HCT116 (cell line): ENCODE results near the gene EEA1. TPM values are rescaled to one million over a fixed set of nuclear protein-coding genes. Genes with fewer than 3 reads are reported as not detected.

ENCODE experiments used
- ATAC-seq: fragments of 200-7000 bp; cut with Tn5 transposase; 2 replicates; pipeline ENCODE4 v1.9.1; 2020; ENCODE audit warnings: mild to moderate bottlenecking, moderate library complexity
- BruUV-seq: library from RNA; stranded (reverse); fragments of 400-500 nt; replicated peaks from 2 replicates; lab custom pipeline; 2021; lab: Mats Ljungman, UMichigan
- CTCF ChIA-PET: fragments of 300-600 bp; sonication (Branson Sonifier 250); formaldehyde crosslinking; loops from one replicate; lab custom pipeline; 2021; ENCODE audit warnings: antibody characterized with exemption; lab: Charles Lee
- POLR2A ChIA-PET: fragments of 300-600, 350-600 bp; sonication (Branson Sonifier 250); formaldehyde crosslinking; loops from one replicate; lab custom pipeline; 2021; ENCODE audit warnings: antibody characterized with exemption; lab: Charles Lee
- RAD21 ChIA-PET, 2 experiments: fragments of 300-600 bp; sonication (Branson Sonifier 250); formaldehyde crosslinking; loops; one replicate each; lab custom pipeline; 2023; ENCODE audit warnings: low total read pairs in 2 of 2; ENCODE audit not compliant: uncharacterized antibody in 2 of 2, unreplicated experiment in 2 of 2, low non-redundant PET in 1 of 2; lab: Charles Lee
- DNase-seq: peaks from one replicate; pipeline ENCODE4 v3.0.0-alpha.2; 2010; ENCODE audit warnings: low read depth, low spot score
- H2AFZ ChIP-seq: fragments of 200-600 bp; shearing (Covaris generic), sonication (generic); 2 replicates; pipeline ENCODE4 v1.6.1; 2017; ENCODE audit warnings: low read depth, mixed run types, mixed read lengths, antibody characterized with exemption, low read length; ENCODE audit not compliant: poor library complexity, severe bottlenecking
- H3K27ac ChIP-seq: 2 replicates; pipeline ENCODE4 v1.5.1; 2012; ENCODE audit warnings: low read depth, low read length
- H3K27me3 ChIP-seq: fragments of 200-600 bp; sonication (generic); 2 replicates; pipeline ENCODE4 v1.6.1; 2016; ENCODE audit warnings: mixed run types, low read length, mixed read lengths; ENCODE audit not compliant: insufficient read depth
- H3K36me3 ChIP-seq, 2 experiments: fragments of 200-500 bp in 1 of 2; fragments of 200-600 bp in 1 of 2; sonication (Bioruptor generic) in 1 of 2; sonication (generic) in 1 of 2; 2 replicates each; pipeline versions ENCODE4 v1.5.1 to v1.6.1; 2014 to 2016; ENCODE audit warnings: low read length in 2 of 2, inconsistent platforms in 1 of 2, mixed read lengths in 1 of 2, mixed run types in 1 of 2; ENCODE audit not compliant: insufficient read depth in 2 of 2, control insufficient read depth in 1 of 2
- H3K4me1 ChIP-seq, 2 experiments: fragments of 200-600 bp in 1 of 2; sonication (generic) in 1 of 2; 2 replicates each; pipeline versions ENCODE4 v1.5.1 to v1.6.1; 2012 to 2017; ENCODE audit warnings: low read length in 2 of 2, inconsistent platforms in 1 of 2, mild to moderate bottlenecking in 1 of 2, mixed read lengths in 1 of 2, mixed run types in 1 of 2, moderate library complexity in 1 of 2; ENCODE audit not compliant: insufficient read depth in 2 of 2, control insufficient read depth in 1 of 2
- H3K4me2 ChIP-seq: fragments of 200-600 bp; sonication (generic); 2 replicates; pipeline ENCODE4 v1.6.1; 2017; ENCODE audit warnings: mixed run types, low read length, mixed read lengths
- H3K4me3 ChIP-seq, 2 experiments: fragments of 200-600 bp in 1 of 2; sonication (generic) in 1 of 2; replicated peaks in 1 of 2; 2 replicates each; pipeline ENCODE4 v1.5.1; 2011 to 2016; ENCODE audit warnings: low read length in 2 of 2, control low read depth in 1 of 2, low read depth in 1 of 2, mild to moderate bottlenecking in 1 of 2, mixed read lengths in 1 of 2, mixed run types in 1 of 2
- H3K79me2 ChIP-seq: fragments of 200-600 bp; sonication (generic); 2 replicates; pipeline ENCODE4 v1.6.1; 2017; ENCODE audit warnings: mild to moderate bottlenecking, mixed run types, low read length, moderate library complexity, mixed read lengths; ENCODE audit not compliant: insufficient read depth
- H3K9ac ChIP-seq: fragments of 200-600 bp; sonication (generic); 2 replicates; pipeline ENCODE4 v1.6.1; 2016; ENCODE audit warnings: low read length, mixed read lengths
- H3K9me2 ChIP-seq: fragments of 200-600 bp; sonication (generic), shearing (Covaris generic); 2 replicates; pipeline ENCODE4 v1.6.1; 2017; ENCODE audit warnings: mixed run types, mild to moderate bottlenecking, moderate library complexity; ENCODE audit not compliant: insufficient read depth
- H3K9me3 ChIP-seq, 2 experiments: fragments of 200-500 bp in 1 of 2; fragments of 200-600 bp in 1 of 2; sonication (Bioruptor generic) in 1 of 2; sonication (generic) in 1 of 2; 2 replicates each; pipeline ENCODE4 v1.6.1; 2014 to 2017; ENCODE audit warnings: low read length in 2 of 2, mixed read lengths in 2 of 2, inconsistent platforms in 1 of 2, low read depth in 1 of 2, mild to moderate bottlenecking in 1 of 2, mixed run types in 1 of 2, moderate library complexity in 1 of 2; ENCODE audit not compliant: control insufficient read depth in 1 of 2, insufficient read depth in 1 of 2
- H4K20me1 ChIP-seq: fragments of 200-600 bp; sonication (generic), shearing (Covaris generic); 2 replicates; pipeline ENCODE4 v1.6.1; 2017; ENCODE audit warnings: mixed run types, mild to moderate bottlenecking, moderate library complexity; ENCODE audit not compliant: insufficient read depth
- CBX3 ChIP-seq: IDR thresholded peaks from 2 replicates; pipeline ENCODE4 v1.6.1; 2012; ENCODE audit warnings: low read depth
- EGR1 ChIP-seq: IDR thresholded peaks from 2 replicates; pipeline ENCODE4 v1.6.1; 2012; ENCODE audit warnings: low read depth
- ELF1 ChIP-seq: IDR thresholded peaks from 2 replicates; pipeline ENCODE4 v1.6.1; 2012; ENCODE audit warnings: low read depth, borderline replicate concordance
- EZH2phosphoT487 ChIP-seq: fragments of 200-600 bp; IDR thresholded peaks from 2 replicates; pipeline ENCODE4 v1.6.1; 2018; ENCODE audit warnings: antibody characterized with exemption, borderline replicate concordance
- RAD21 ChIP-seq: IDR thresholded peaks from 2 replicates; pipeline ENCODE4 v1.6.1; 2012; ENCODE audit warnings: low read depth, mild to moderate bottlenecking
- ZFX ChIP-seq: fragments of 450-650 bp; IDR thresholded peaks from 2 replicates; pipeline ENCODE4 v1.6.1; 2017
- intact Hi-C: fragments of 100-400 bp; cut with micrococcal nuclease; formaldehyde crosslinking; loops from 2 replicates; pipeline ENCODE4 v1.10.0; 2022
- total RNA-seq: library from RNA; stranded (reverse); gene quantifications from one replicate; pipeline ENCODE4 v1.2.1, GENCODE V29; 2021; ENCODE audit not compliant: unreplicated experiment
- TF ChIP-seq, protein P1 (sequence below): IDR thresholded peaks from 2 replicates; pipeline ENCODE4 v1.6.1; 2011; ENCODE audit warnings: mild to moderate bottlenecking, low read length, moderate library complexity; ENCODE audit not compliant: insufficient replicate concordance; ENCODE audit errors: extremely low read depth

The EEA1 gene
- total RNA-seq, 1 experiment from 2014 or later, result 13.8 TPM

DNA sequence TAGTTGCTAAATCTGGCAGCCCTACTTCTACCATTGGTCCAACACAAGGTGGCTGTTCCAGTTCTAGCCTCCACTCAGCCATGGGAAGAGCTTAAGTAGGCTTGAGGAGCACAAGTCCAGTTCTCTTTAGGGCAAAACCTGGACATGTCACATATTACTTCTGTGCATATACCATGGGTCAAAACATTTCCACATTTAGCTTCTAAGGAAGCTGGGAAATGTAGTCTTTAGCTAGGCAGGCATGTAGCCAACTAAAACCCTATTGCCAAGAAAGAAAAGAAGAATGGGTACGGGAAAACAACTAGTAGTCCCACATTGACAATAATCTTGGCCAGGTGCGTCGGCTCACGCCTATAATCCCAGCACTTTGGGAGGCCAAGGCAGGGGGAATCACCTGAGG is 20.9 kb upstream of the EEA1 start:
- ATAC-seq (no peak), DNase-seq (no peak)
- H3K36me3 ChIP-seq, result no peaks in the 10 kb centered on the region
- H3K4me2 ChIP-seq, result no peak overlapping the region
- no peaks in the 10 kb centered on the region for H3K4me1 ChIP-seq
- no peaks in the 10 kb centered on the region for H4K20me1 ChIP-seq
- H3K9me3 ChIP-seq, result peaks cover 0 to 8% of the 10 kb centered on the region in 2 experiments; a peak in 1 of 4 replicates
- intact Hi-C loops, result no loop called here
- H3K27ac ChIP-seq, result no peak overlapping the region
- BruUV-seq, result no TSS peak
- H3K79me2 ChIP-seq, result no peaks in the 10 kb centered on the region
- CTCF ChIA-PET, result no interaction called here
- no peaks in the 10 kb centered on the region for H3K9me2 ChIP-seq
- H3K27me3 ChIP-seq, result no peaks in the 10 kb centered on the region
- H3K9ac ChIP-seq, result no peak overlapping the region
- TF ChIP-seq EGR1, result no peak
- TF ChIP-seq CBX3, result no peak
- TF ChIP-seq RAD21, result no peak
- no peak for TF ChIP-seq ZFX
- TF ChIP-seq EZH2phosphoT487, result no peak
- no peak overlapping the region for H3K4me3 ChIP-seq
- RAD21 ChIA-PET, result no interaction called here
- no peak overlapping the region for H2AFZ ChIP-seq
- POLR2A ChIA-PET, result interaction anchor here (0.5 kb wide), 1 partner anchor 10 kb away, joined by 3 read pairs; no protein-coding TSS in a partner anchor

DNA sequence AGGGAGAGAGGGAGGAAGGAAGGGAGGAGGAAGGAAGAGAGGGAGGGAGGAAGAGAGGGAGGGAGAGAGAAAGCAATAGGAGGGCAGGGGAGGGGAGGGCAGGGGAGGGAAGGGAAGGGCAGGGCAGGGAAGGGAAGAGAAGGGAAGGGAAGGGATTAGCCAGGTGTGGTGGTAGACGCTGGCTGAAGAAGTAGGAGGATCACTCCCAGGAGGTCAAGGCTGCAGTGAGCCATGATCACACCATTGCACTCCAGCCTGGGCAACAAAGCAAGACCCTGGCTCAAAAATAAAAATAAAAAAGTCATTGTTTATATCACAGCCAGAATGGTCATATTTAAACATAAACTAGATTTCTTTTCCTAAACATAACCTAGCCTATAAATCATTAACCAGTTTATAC is 20.4 kb upstream of the EEA1 start:
- no peaks in the 10 kb centered on the region for H4K20me1 ChIP-seq
- no peaks in the 10 kb centered on the region for H3K9me2 ChIP-seq
- DNase-seq (no peak), ATAC-seq (no peak)
- H3K4me2 ChIP-seq, result no peak overlapping the region
- ChIA-PET POLR2A (interaction anchor here (0.5 kb wide), 1 partner anchor 10 kb away, joined by 3 read pairs; no protein-coding TSS in a partner anchor), RAD21 (no interaction called here), CTCF (no interaction called here)
- no TSS peak for BruUV-seq
- H3K36me3 ChIP-seq, result no peaks in the 10 kb centered on the region
- intact Hi-C loops, result no loop called here
- H3K27ac ChIP-seq, result no peak overlapping the region
- H3K79me2 ChIP-seq, result no peaks in the 10 kb centered on the region
- peaks cover 0 to 6% of the 10 kb centered on the region in 2 experiments; a peak in 1 of 4 replicates for H3K9me3 ChIP-seq
- no peak overlapping the region for H3K4me3 ChIP-seq
- no peak overlapping the region for H3K9ac ChIP-seq
- TF ChIP-seq, protein P1, sequence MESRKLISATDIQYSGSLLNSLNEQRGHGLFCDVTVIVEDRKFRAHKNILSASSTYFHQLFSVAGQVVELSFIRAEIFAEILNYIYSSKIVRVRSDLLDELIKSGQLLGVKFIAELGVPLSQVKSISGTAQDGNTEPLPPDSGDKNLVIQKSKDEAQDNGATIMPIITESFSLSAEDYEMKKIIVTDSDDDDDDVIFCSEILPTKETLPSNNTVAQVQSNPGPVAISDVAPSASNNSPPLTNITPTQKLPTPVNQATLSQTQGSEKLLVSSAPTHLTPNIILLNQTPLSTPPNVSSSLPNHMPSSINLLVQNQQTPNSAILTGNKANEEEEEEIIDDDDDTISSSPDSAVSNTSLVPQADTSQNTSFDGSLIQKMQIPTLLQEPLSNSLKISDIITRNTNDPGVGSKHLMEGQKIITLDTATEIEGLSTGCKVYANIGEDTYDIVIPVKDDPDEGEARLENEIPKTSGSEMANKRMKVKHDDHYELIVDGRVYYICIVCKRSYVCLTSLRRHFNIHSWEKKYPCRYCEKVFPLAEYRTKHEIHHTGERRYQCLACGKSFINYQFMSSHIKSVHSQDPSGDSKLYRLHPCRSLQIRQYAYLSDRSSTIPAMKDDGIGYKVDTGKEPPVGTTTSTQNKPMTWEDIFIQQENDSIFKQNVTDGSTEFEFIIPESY, result no peak
- TF ChIP-seq ELF1, result no peak
- TF ChIP-seq, all 23 proteins: peak for 0
- H3K27me3 ChIP-seq, result no peaks in the 10 kb centered on the region
- no peak overlapping the region for H2AFZ ChIP-seq
- no peaks in the 10 kb centered on the region for H3K4me1 ChIP-seq
